SIG-M5 treated with dmso at 0.1 percent for 504 hours (cell line): ENCODE measurements around the gene EFCAB9.

Source experiments
- DNase-seq: peaks from one replicate; lab custom pipeline; 2025; ENCODE audit not compliant: unreplicated experiment; lab: John Stamatoyannopoulos, UW

The EFCAB9 gene

GRCh38 chr5:172235827-172236736 is 42.1 kb downstream of the EFCAB9 start:
- no peak for DNase-seq

- no peak for DNase-seq
These were observed 44.4 kb downstream of the EFCAB9 start for GRCh38 chr5:172238334-172238733.

GRCh38 chr5:172243302-172243701 is 49.3 kb downstream of the EFCAB9 start:
- no peak for DNase-seq

- DNase-seq = no peak
These were observed 51.1 kb downstream of the EFCAB9 start for GRCh38 chr5:172245046-172245445.

- no peak for DNase-seq
These were observed 51.7 kb downstream of the EFCAB9 start for GRCh38 chr5:172245703-172246125.

GRCh38 chr5:172248637-172249036 is 54.7 kb downstream of the EFCAB9 start:
- no peak for DNase-seq

- DNase-seq = no peak
These were observed 57.4 kb downstream of the EFCAB9 start for GRCh38 chr5:172251419-172251818.

- DNase-seq = no peak
These were observed 58.5 kb downstream of the EFCAB9 start for GRCh38 chr5:172252501-172252900.
